ENCODE results near the gene KANK2. TPM values are rescaled to one million over a fixed set of nuclear protein-coding genes. Genes with fewer than 3 reads are reported as not detected.

The KANK2 gene
- total and polyA plus RNA-seq, 2 of the 4 experiments (the other 2 are of a cell fraction), result 104 to 176 TPM

GRCh38 chr19:11115042-11115441, 82.3 kb downstream of the KANK2 start:
- Histone ChIP-seq H3K4ac (ENCODE audit: low read depth, low read length) (no peak overlapping the region), H2BK120ac (ENCODE audit: low read depth, low read length) (no peak overlapping the region), H3K27me3 (ENCODE audit: control insufficient read depth, insufficient read depth, low read length) (no peaks in the 10 kb centered on the region), H3K4me3 (ENCODE audit: insufficient read depth, low read depth, low read length) (no peak overlapping the region), H3K9me1 (ENCODE audit: insufficient read depth, low read length) (no peaks in the 10 kb centered on the region; the same call in 1 of the 2 replicates), H3K4me1 (ENCODE audit: control insufficient read depth, insufficient read depth, low read length) (no peaks in the 10 kb centered on the region), H2AFZ (replicated peaks; ENCODE audit: low read length, poor library complexity) (no peak overlapping the region), H3K9ac (ENCODE audit: low read depth, low read length) (no peak overlapping the region), H4K8ac (ENCODE audit: low read depth in 2 of 2, low read length in 2 of 2) (no peak overlapping the region), H2AK5ac (ENCODE audit: low read depth, low read length) (no peak overlapping the region), H3K36me3 (ENCODE audit: control insufficient read depth, insufficient read depth, low read length) (peaks cover 70% of the 10 kb centered on the region), H2BK20ac (ENCODE audit: low read depth, low read length) (no peak overlapping the region), H3K4me2 (ENCODE audit: low read depth, low read length) (no peak overlapping the region), H2BK5ac (ENCODE audit: low read depth, low read length, poor library complexity, severe bottlenecking) (no peak overlapping the region), H2AK9ac (replicated peaks; ENCODE audit: low read depth, low read length, poor library complexity) (no peak overlapping the region), H3K9me3 (ENCODE audit: control insufficient read depth, insufficient read depth, low read length) (no peaks in the 10 kb centered on the region), H3K56ac (ENCODE audit: extremely low read depth, insufficient read depth, low read length) (no peak overlapping the region), H4K20me1 (ENCODE audit: insufficient read depth, low read length) (peaks cover under 1% of the 10 kb centered on the region; the same call in 1 of the 2 replicates), H3K18ac (ENCODE audit: low read depth, low read length) (no peak overlapping the region), H2BK15ac (ENCODE audit: low read depth, low read length) (no peak overlapping the region), H3K27ac (ENCODE audit: insufficient read depth, low read length) (no peak overlapping the region), H4K91ac (ENCODE audit: insufficient read depth, low read depth, low read length) (no peak overlapping the region), H3K79me1 (ENCODE audit: low read depth in 1 of 2, low read length in 2 of 2) (peaks cover 0 to 20% of the 10 kb centered on the region in 2 experiments; a peak in 2 of 4 replicates), H3K14ac (replicated peaks; ENCODE audit: low read depth, low read length) (no peak overlapping the region), H4K5ac (ENCODE audit: low read depth, low read length) (no peak overlapping the region), H3K23ac (ENCODE audit: low read depth, low read length) (no peak overlapping the region)
- ATAC-seq (ENCODE audit: low read depth) (no peak), DNase-seq (no peak)
- dilution Hi-C loops (cut with HindIII; ENCODE audit: low sequenced_read_pairs, unreplicated experiment), result no loop called here
- no TSS peak for BruUV-seq (replicated peaks)
- in situ Hi-C loops (cut with MboI; ENCODE audit: low sequenced_read_pairs), result no loop called here
- ChIA-PET CTCF (no interaction called here), POLR2A (ENCODE audit: unreplicated experiment) (no interaction called here)
- intact Hi-C loops (cut with micrococcal nuclease), result no loop called here
- TF ChIP-seq MXI1 (IDR thresholded peaks at IDR 0.05; ENCODE audit: borderline replicate concordance, low read depth, low read length) (no peak), BHLHE40 (IDR thresholded peaks at IDR 0.05; ENCODE audit: low read depth, low read length) (no peak), SMC3 (IDR thresholded peaks at IDR 0.05; ENCODE audit: low read depth, low read length) (no peak), RAD21 (IDR thresholded peaks at IDR 0.05; ENCODE audit: low read length) (no peak), NFE2L2 (IDR thresholded peaks at IDR 0.05; ENCODE audit: low read depth, low read length) (no peak), MAFK (IDR thresholded peaks at IDR 0.05; ENCODE audit: low read depth, low read length) (no peak), USF2 (IDR thresholded peaks at IDR 0.05; ENCODE audit: low read depth, low read length) (no peak), RFX5 (IDR thresholded peaks at IDR 0.05; ENCODE audit: low read depth, low read length) (no peak), CTCF (conservative IDR thresholded peaks at IDR 0.05; ENCODE audit: low read depth, low read length) (no peak), MAZ (IDR thresholded peaks at IDR 0.05; ENCODE audit: borderline replicate concordance, low read depth, low read length) (no peak), CEBPB (IDR thresholded peaks at IDR 0.05; ENCODE audit: low read depth, low read length) (no peak), RCOR1 (IDR thresholded peaks at IDR 0.05; ENCODE audit: insufficient replicate concordance, low read length) (no peak), ELK1 (IDR thresholded peaks at IDR 0.05; ENCODE audit: borderline replicate concordance, low read depth, low read length) (no peak), CHD1 (IDR thresholded peaks at IDR 0.05; ENCODE audit: low read depth, low read length) (no peak), FOS (IDR thresholded peaks at IDR 0.05; ENCODE audit: low read depth, low read length) (no peak), POLR2A (IDR thresholded peaks at IDR 0.05; ENCODE audit: low read depth, low read length) (no peak)
- WGBS, 2 experiments (ENCODE audit: extremely low coverage in 2 of 2, insufficient read length in 1 of 2), result no CpG with 5 or more reads among the region's 5 CpGs

Measured in IMR-90 (cell line).